HepG2 (cell line): ENCODE results near the gene ABHD4. TPM values are rescaled to one million over a fixed set of nuclear protein-coding genes. Genes with fewer than 3 reads are reported as not detected.

Experiments used
- GABPA ChIP-seq, 2 experiments: IDR thresholded peaks; 2 replicates each; pipeline ENCODE4 v1.6.1; 2011 to 2016; ENCODE audit warnings: low read depth in 2 of 2, low read length in 1 of 2, missing biosample characterization in 1 of 2, missing genetic modification characterization in 1 of 2
- HES4 ChIP-seq: sonication (generic); formaldehyde crosslinking; IDR thresholded peaks from 2 replicates; pipeline ENCODE4 v1.9.0; 2021; ENCODE audit warnings: mild to moderate bottlenecking, missing genetic modification reagents, borderline replicate concordance
- KMT2B ChIP-seq: IDR thresholded peaks from 2 replicates; pipeline ENCODE4 v1.6.1; 2016; ENCODE audit warnings: missing genetic modification reagents, missing compliant biosample characterization
- MXD4 ChIP-seq: IDR thresholded peaks from 2 replicates; pipeline ENCODE4 v1.6.1; 2016; ENCODE audit warnings: mild to moderate bottlenecking, missing biosample characterization, missing genetic modification reagents
- NFRKB ChIP-seq: fragments of 450-650 bp; IDR thresholded peaks from 2 replicates; pipeline ENCODE4 v1.6.1; 2017
- POGZ ChIP-seq: sonication (generic); formaldehyde crosslinking; IDR thresholded peaks from 2 replicates; pipeline ENCODE4 v1.4.0; 2020; ENCODE audit warnings: mild to moderate bottlenecking, missing genetic modification reagents
- RARG ChIP-seq: sonication (generic); formaldehyde crosslinking; IDR thresholded peaks from 2 replicates; pipeline ENCODE4 v1.4.0; 2020; ENCODE audit warnings: low read depth, mild to moderate bottlenecking, missing genetic modification reagents
- THAP9 ChIP-seq: sonication (generic); formaldehyde crosslinking; IDR thresholded peaks from 2 replicates; pipeline ENCODE4; 2020; ENCODE audit warnings: missing genetic modification reagents, mild to moderate bottlenecking, borderline replicate concordance
- WIZ ChIP-seq: sonication (generic); formaldehyde crosslinking; IDR thresholded peaks from 2 replicates; pipeline ENCODE4 v1.5.1; 2020; ENCODE audit warnings: mild to moderate bottlenecking, missing genetic modification reagents
- ZBTB21 ChIP-seq: sonication (generic); formaldehyde crosslinking; IDR thresholded peaks from 2 replicates; pipeline ENCODE4 v1.4.0; 2020; ENCODE audit warnings: missing genetic modification reagents
- ZFP41 ChIP-seq: sonication (generic); formaldehyde crosslinking; IDR thresholded peaks from 2 replicates; pipeline ENCODE4 v1.4.0; 2020; ENCODE audit warnings: mild to moderate bottlenecking, missing genetic modification reagents, borderline replicate concordance
- ZKSCAN8 ChIP-seq: IDR thresholded peaks from 2 replicates; pipeline ENCODE4 v1.6.1; 2016; ENCODE audit warnings: borderline replicate concordance, missing genetic modification reagents, missing compliant biosample characterization
- ZNF12 ChIP-seq: sonication (generic); formaldehyde crosslinking; IDR thresholded peaks from 2 replicates; pipeline ENCODE4 v1.5.0; 2020; ENCODE audit warnings: missing genetic modification reagents
- ZNF207 ChIP-seq: fragments of 450-650 bp; IDR thresholded peaks from 2 replicates; pipeline ENCODE4 v1.6.1; 2016; ENCODE audit warnings: antibody characterized with exemption, borderline replicate concordance
- ZNF232 ChIP-seq: sonication (generic); formaldehyde crosslinking; IDR thresholded peaks from 2 replicates; pipeline ENCODE4 v1.4.0; 2020; ENCODE audit warnings: missing genetic modification reagents, borderline replicate concordance
- ZNF296 ChIP-seq: sonication (generic); formaldehyde crosslinking; conservative IDR thresholded peaks from 2 replicates; pipeline ENCODE4 v1.5.0; 2020; ENCODE audit warnings: mild to moderate bottlenecking, missing genetic modification reagents
- ZNF367 ChIP-seq: sonication (generic); formaldehyde crosslinking; IDR thresholded peaks from 2 replicates; pipeline ENCODE4 v1.4.0; 2020; ENCODE audit warnings: missing genetic modification reagents, borderline replicate concordance
- ZNF431 ChIP-seq: sonication (generic); formaldehyde crosslinking; IDR thresholded peaks from 2 replicates; pipeline ENCODE4 v1.9.0; 2022; ENCODE audit warnings: missing genetic modification reagents, low read depth, mild to moderate bottlenecking, borderline replicate concordance
- ZNF558 ChIP-seq: sonication (generic); formaldehyde crosslinking; IDR thresholded peaks from 2 replicates; pipeline ENCODE4 v1.9.0; 2022; ENCODE audit warnings: mild to moderate bottlenecking, missing genetic modification reagents, borderline replicate concordance
- ZNF598 ChIP-seq: sonication (generic); formaldehyde crosslinking; IDR thresholded peaks from 2 replicates; pipeline ENCODE4 v1.5.1; 2020; ENCODE audit warnings: mild to moderate bottlenecking, missing genetic modification reagents, borderline replicate concordance
- ZNF678 ChIP-seq: sonication (generic); formaldehyde crosslinking; IDR thresholded peaks from 2 replicates; pipeline ENCODE4 v1.4.0; 2020; ENCODE audit warnings: mild to moderate bottlenecking, missing genetic modification reagents
- ZNF710 ChIP-seq: sonication (generic); formaldehyde crosslinking; IDR thresholded peaks from 2 replicates; pipeline ENCODE4 v1.5.0; 2020; ENCODE audit warnings: mild to moderate bottlenecking, missing genetic modification reagents, borderline replicate concordance
- polyA plus RNA-seq, 8 experiments: library from polyadenylated mRNA; depleted of rRNA in 3 of 8; stranded (reverse) in 7 of 8; unstranded in 1 of 8; fragments of >200 nt; fragmentation: Illumina TruSeq in 4 of 8; extraction: Trizol in 4 of 8; gene quantifications; 2 replicates each; pipeline versions ENCODE4 v1.2.1 to v1.2.3, GENCODE V29; 2011 to 2016; ENCODE audit warnings: low read depth in 4 of 8, missing spikeins in 1 of 8, mixed read lengths in 1 of 8; ENCODE audit not compliant: insufficient read depth in 1 of 8
- total RNA-seq, 5 experiments: library from RNA; depleted of rRNA; stranded (reverse); fragments of >200 nt; fragmentation: Illumina TruSeq; extraction: Trizol; gene quantifications; 2 replicates each; pipeline ENCODE4 v1.2.3, GENCODE V29; 2016; ENCODE audit warnings: low read depth in 1 of 5
- TF ChIP-seq, protein P1 (sequence below): sonication (generic); formaldehyde crosslinking; IDR thresholded peaks from 2 replicates; pipeline ENCODE4 v1.4.0; 2020; ENCODE audit warnings: missing genetic modification reagents
- TF ChIP-seq, protein P2 (sequence below): sonication (generic); formaldehyde crosslinking; IDR thresholded peaks from 2 replicates; pipeline ENCODE4 v1.5.0; 2020; ENCODE audit warnings: mild to moderate bottlenecking, missing genetic modification reagents

Gene ABHD4
- total and polyA plus RNA-seq, 2 of the 13 experiments (the other 11 are each of a cell fraction or from before 2014, with no cell fraction given), result 16.1 to 47.5 TPM

DNA sequence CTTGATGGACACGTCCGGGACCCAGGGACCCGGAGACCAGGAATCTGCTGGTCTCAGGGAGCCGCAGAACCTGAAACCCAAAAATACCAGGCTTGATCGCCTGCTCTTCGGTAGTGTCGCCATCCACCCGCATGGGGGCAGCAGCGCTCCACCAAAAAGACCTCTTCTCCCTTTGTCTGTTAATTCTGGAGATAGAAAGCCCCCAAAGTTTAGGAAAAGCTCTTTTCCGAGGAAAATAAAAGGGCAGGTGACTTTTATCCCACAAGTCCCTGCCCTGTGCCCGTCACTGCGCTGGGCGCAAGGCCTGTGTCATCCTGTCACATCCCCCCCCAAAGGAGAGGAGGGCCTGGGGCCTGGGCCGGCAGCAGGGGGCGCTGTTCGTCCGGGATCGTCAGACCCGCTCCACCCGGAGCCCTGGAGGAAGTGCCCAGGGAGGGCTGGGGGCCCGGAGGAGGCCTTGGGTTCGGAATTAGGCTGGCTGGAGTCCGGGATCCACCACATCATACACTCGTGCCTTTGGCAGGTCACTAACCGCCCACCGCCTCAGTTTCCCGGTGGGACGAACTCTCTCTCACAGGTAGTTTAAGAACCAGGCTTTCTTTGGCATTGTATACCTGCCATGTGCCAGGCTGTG, 41.0 kb upstream of the ABHD4 start (continued):
- TF ChIP-seq ZNF710 (CRISPR knock-in tag) (no peak), KMT2B (CRISPR knock-in tag) (peak; percentile 21; the same call in 1 of the 2 replicates), ZNF12 (0 out of 2 replicates have a peak, but pooled peaks have one; percentile 39), ZBTB21 (CRISPR knock-in tag) (no peak; the same call in 1 of the 2 replicates), ZNF367 (no peak), MXD4 (peak; percentile 81; the same call in 1 of the 2 replicates), POGZ (CRISPR knock-in tag) (peak; percentile 66), GABPA (IDR thresholded peaks at IDR 0.05; ENCODE audit: low read depth, low read length) (no peak), GABPA (CRISPR knock-in tag; IDR thresholded peaks at IDR 0.05; ENCODE audit: low read depth) (peak; percentile 10; the same call in 1 of the 2 replicates), ZNF296 (CRISPR knock-in tag) (peak; percentile 42; the same call in 1 of the 2 replicates), ZNF558 (peak; percentile 87), RARG (CRISPR knock-in tag) (no peak), ZNF598 (CRISPR knock-in tag) (peak; percentile 96; the same call in 1 of the 2 replicates), WIZ (CRISPR knock-in tag) (peak; percentile 74; the same call in 1 of the 2 replicates), NFRKB (no peak), ZNF207 (no peak), HES4 (CRISPR knock-in tag) (0 out of 2 replicates have a peak, but pooled peaks have one; percentile 64), ZFP41 (peak; percentile 35; the same call in 1 of the 2 replicates), ZKSCAN8 (CRISPR knock-in tag) (peak; percentile 80; the same call in 1 of the 2 replicates), THAP9 (CRISPR knock-in tag) (peak; percentile 87), ZNF431 (0 out of 2 replicates have a peak, but pooled peaks have one; percentile 62), ZNF678 (CRISPR knock-in tag) (no peak), ZNF232 (peak; percentile 82; the same call in 1 of the 2 replicates)
- TF ChIP-seq, protein P1, sequence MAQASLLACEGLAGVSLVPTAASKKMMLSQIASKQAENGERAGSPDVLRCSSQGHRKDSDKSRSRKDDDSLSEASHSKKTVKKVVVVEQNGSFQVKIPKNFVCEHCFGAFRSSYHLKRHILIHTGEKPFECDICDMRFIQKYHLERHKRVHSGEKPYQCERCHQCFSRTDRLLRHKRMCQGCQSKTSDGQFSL (CRISPR knock-in tag), result peak; percentile 82
- TF ChIP-seq, protein P2, sequence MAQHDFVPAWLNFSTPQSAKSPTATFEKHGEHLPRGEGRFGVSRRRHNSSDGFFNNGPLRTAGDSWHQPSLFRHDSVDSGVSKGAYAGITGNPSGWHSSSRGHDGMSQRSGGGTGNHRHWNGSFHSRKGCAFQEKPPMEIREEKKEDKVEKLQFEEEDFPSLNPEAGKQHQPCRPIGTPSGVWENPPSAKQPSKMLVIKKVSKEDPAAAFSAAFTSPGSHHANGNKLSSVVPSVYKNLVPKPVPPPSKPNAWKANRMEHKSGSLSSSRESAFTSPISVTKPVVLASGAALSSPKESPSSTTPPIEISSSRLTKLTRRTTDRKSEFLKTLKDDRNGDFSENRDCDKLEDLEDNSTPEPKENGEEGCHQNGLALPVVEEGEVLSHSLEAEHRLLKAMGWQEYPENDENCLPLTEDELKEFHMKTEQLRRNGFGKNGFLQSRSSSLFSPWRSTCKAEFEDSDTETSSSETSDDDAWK (CRISPR knock-in tag), result no peak
